Adrenal gland (tissue), 12 donors: ENCODE measurements around the gene CXADR. TPM values are rescaled to one million over a fixed set of nuclear protein-coding genes. Genes with fewer than 3 reads are reported as not detected.

Experiments used
- DNase-seq, 7 donors: peaks; one replicate each; pipeline ENCODE4 v3.0.0-alpha.2; 2019 to 2020
- H3K27ac ChIP-seq, 5 donors: fragments of 200-600 bp; sonication (generic) in 4 of 5; 1 replicate in 3 of 5; 2 replicates in 2 of 5; pipeline versions ENCODE4 v1.5.1 to v1.8.0; 2016 to 2020; ENCODE audit warnings: mild to moderate bottlenecking in 1 of 5
- H3K27me3 ChIP-seq: fragments of 200-600 bp; 2 replicates; pipeline ENCODE4 v1.8.0; 2021
- H3K36me3 ChIP-seq, 2 donors: fragments of 200-600 bp; replicated peaks in 1 of 2; 1 replicate in 1 of 2; 2 replicates in 1 of 2; pipeline versions ENCODE4 v1.5.1 to v1.8.0; 2018 to 2022
- H3K4me1 ChIP-seq, 2 donors: fragments of 200-600 bp; replicated peaks in 1 of 2; 1 replicate in 1 of 2; 2 replicates in 1 of 2; pipeline versions ENCODE4 v1.5.1 to v1.8.0; 2018 to 2021
- H3K4me3 ChIP-seq, 4 donors: fragments of 200-600 bp; sonication (generic) in 3 of 4; one replicate each; pipeline ENCODE4 v1.5.1; 2016 to 2018
- H3K9me3 ChIP-seq, 3 donors: fragments of 200-600 bp; sonication (generic) in 1 of 3; replicated peaks in 1 of 3; 1 replicate in 2 of 3; 2 replicates in 1 of 3; pipeline versions ENCODE4 v1.5.1 to v1.8.0; 2016 to 2021
- CTCF ChIP-seq, 6 experiments: fragments of 450-650 bp in 4 of 6; fragments of 200-600 bp in 2 of 6; sonication (generic) in 1 of 6; IDR thresholded peaks; 1 replicate in 5 of 6; 2 replicates in 1 of 6; pipeline versions ENCODE4 v1.5.1 to v1.8.0; 2016 to 2021; ENCODE audit warnings: antibody characterized with exemption in 6 of 6, mild to moderate bottlenecking in 2 of 6, moderate library complexity in 1 of 6
- POLR2A ChIP-seq, 2 donors: fragments of 450-650 bp; IDR thresholded peaks; one replicate each; pipeline ENCODE4 v1.6.1; 2017; ENCODE audit warnings: antibody characterized with exemption in 2 of 2, mild to moderate bottlenecking in 2 of 2, moderate library complexity in 1 of 2
- WGBS, 4 donors: extraction: QIAGEN DNeasy Blood & Tissue Kit in 2 of 4; methylation state at CpG; one replicate each; pipeline versions ENCODE4 v1.1.5 to v1.1.7; 2013 to 2017; 5-methylcytosine and 5-hydroxymethylcytosine counted together
- intact Hi-C, 2 donors: fragments of 100-400 bp; cut with DNase I; formaldehyde crosslinking; loops; one replicate each; pipeline versions ENCODE4 v1.14.1 to v1.15.0; 2022 to 2023
- polyA plus RNA-seq, 3 donors: library from polyadenylated mRNA; stranded (reverse); fragments of 200-250 nt in 2 of 3; fragments of 350-450 nt in 1 of 3; fragmentation: Illumina TruSeq in 1 of 3; extraction: RNeasy Lipid Tissue Mini Kit (QIAGEN cat#74804) in 1 of 3; gene quantifications; one replicate each; pipeline ENCODE4 v1.2.3, GENCODE V29; 2013 to 2014
- total RNA-seq, 9 donors: library from RNA; depleted of rRNA in 4 of 9; stranded (reverse); fragments of >200 nt in 4 of 9; fragments of 120-200 nt in 1 of 9; fragmentation: NEBNext Ultra II Directional in 1 of 9; extraction: Animal tissue kit (Norgen Biotek cat#: 25700) in 1 of 9; gene quantifications; one replicate each; pipeline versions ENCODE4 v1.1.0 to v1.2.4, GENCODE V29; 2013 to 2023
- donor health status: healthy with polysubstance abuse.
- donor health status: Bipolar disorder and iron deficiency.
- donor health status: DM: yes; HTN: yes; CAD: no.
- donor health status: DM: no; HTN: no; CAD: no.
- donor health status: DM: no; HTN: no; CAD: no.
- donor health status: DM: yes; HTN: yes; CAD: no.

Gene CXADR
- total and polyA plus RNA-seq, 12 donors = 1.5 to 25.2 (median 11.5) TPM

- no peak overlapping the region for H3K4me3 ChIP-seq
- WGBS, 4 donors = 86 to 94% (median 94%) methylated on average over 6 of the region's 6 CpGs
- intact Hi-C loops = no loop called here
- H3K36me3 ChIP-seq = no peaks in the 10 kb centered on the region
- TF ChIP-seq POLR2A (IDR thresholded peaks at IDR 0.05) (no peak), CTCF (IDR thresholded peaks at IDR 0.05) (no peak)
- DNase-seq = no peak
- no peaks in the 10 kb centered on the region for H3K27me3 ChIP-seq
- H3K9me3 ChIP-seq = no peaks in the 10 kb centered on the region
- no peak overlapping the region for H3K27ac ChIP-seq
- H3K4me1 ChIP-seq = peaks cover 0 to 7% of the 10 kb centered on the region in 2 donors
Measured at GRCh38 chr21:17492415-17493168, 20.3 kb upstream of the CXADR start.

- TF ChIP-seq CTCF (IDR thresholded peaks at IDR 0.05) = no peak
- no peak for TF ChIP-seq POLR2A (IDR thresholded peaks at IDR 0.05)
- intact Hi-C loops = no loop called here
- Histone ChIP-seq H3K4me3 (no peak overlapping the region), H3K36me3 (no peaks in the 10 kb centered on the region), H3K4me1 (peaks cover 0 to 7% of the 10 kb centered on the region in 2 donors), H3K9me3 (no peaks in the 10 kb centered on the region), H3K27ac (no peak overlapping the region), H3K27me3 (no peaks in the 10 kb centered on the region)
- DNase-seq = no peak
- 81 to 97% (median 89%) methylated on average over 3 of the region's 3 CpGs for WGBS, 4 donors
Measured at GRCh38 chr21:17494051-17494450, 18.8 kb upstream of the CXADR start.

DNA sequence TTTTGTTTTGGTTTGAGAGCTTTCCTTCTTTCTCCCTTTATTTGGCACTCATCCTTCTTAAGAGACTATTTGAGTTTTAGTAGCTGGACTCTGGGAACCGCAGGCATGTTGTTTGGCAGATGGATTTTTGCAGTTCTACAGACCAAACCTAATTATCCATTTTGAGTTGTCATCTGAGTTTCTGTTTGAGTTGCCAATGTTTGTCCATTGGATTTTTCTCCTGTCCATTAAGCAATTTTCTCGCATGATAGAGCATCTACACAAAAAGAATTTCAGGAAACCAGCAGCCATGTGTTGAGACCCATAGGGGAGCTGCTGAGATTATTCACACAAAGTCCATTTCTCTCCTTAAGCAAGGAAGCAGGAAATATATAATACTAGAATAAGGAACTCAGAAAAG is 17.2 kb upstream of the CXADR start:
- WGBS, 4 donors = 78 to 93% (median 88%) methylated on average over 2 of the region's 2 CpGs
- Histone ChIP-seq H3K27me3 (no peaks in the 10 kb centered on the region), H3K4me3 (no peak overlapping the region), H3K27ac (no peak overlapping the region), H3K9me3 (no peaks in the 10 kb centered on the region), H3K36me3 (no peaks in the 10 kb centered on the region), H3K4me1 (peaks cover 0 to 7% of the 10 kb centered on the region in 2 donors)
- TF ChIP-seq POLR2A (IDR thresholded peaks at IDR 0.05) (no peak), CTCF (IDR thresholded peaks at IDR 0.05) (no peak)
- intact Hi-C loops = no loop called here
- no peak for DNase-seq

DNA sequence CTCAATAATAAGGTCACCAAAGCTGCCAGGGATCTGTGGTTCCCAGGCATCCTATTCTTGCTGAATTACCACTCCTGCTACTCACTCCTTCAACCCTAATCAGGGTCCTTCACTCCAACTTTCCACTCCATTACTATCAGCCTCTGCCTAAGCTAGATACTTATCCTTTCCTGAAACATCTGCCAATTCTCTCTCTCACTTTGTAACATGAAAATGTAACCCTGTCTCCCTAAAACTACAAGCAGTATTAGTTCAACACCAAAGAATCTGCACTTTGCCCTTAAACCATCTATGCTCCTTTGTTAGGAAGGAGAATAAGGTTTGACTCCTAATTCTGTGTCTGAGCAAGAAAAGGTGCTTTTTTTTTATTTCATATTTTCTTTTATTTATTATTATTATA is 15.5 kb upstream of the CXADR start:
- Histone ChIP-seq H3K27me3 (no peaks in the 10 kb centered on the region), H3K36me3 (no peaks in the 10 kb centered on the region), H3K9me3 (no peaks in the 10 kb centered on the region), H3K27ac (no peak overlapping the region), H3K4me3 (no peak overlapping the region), H3K4me1 (peaks cover 0 to 3% of the 10 kb centered on the region in 2 donors)
- intact Hi-C loops = no loop called here
- TF ChIP-seq POLR2A (IDR thresholded peaks at IDR 0.05) (no peak), CTCF (IDR thresholded peaks at IDR 0.05) (no peak)
- DNase-seq = no peak
